Measurements from ENCODE around the gene MGAT5. TPM values are rescaled to one million over a fixed set of nuclear protein-coding genes. Genes with fewer than 3 reads are reported as not detected.

The MGAT5 gene
- total RNA-seq, 4 donors from 2014 or later: 34.1 to 47.5 (median 42.6) TPM

DNA sequence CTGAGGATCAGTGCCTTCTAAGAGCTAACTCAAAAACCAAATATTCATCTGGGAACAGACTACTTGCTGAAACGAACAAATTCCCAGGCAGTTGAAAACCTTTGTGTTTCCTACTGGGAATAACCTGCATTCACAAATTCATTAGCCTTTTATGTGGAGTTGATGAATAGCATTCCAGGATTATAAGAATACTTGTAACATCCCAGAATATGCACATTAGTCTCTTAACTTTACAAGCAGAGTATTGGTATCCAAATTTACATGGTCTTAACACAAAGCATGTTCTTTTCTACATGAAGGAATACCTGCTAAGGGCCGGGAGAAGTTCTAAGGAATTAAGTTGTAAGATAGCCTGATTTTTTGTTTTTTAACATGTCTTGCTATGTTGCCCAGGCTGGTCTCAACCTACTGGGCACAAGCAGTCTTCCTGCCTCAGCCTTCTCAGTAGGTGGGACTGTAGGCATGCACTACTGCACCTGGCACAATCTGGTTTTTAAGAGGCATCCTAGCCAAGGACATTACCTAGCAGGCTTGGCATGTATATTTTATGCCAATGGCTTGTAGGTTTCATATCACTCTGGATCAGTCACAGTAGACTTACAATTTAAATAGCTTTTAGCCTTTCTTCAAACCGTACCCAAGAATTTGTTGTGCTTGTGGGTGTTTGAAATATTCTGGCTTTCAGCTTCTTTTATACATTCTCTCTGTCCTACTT, 50.7 kb downstream of the MGAT5 start:
- no peaks in the 10 kb centered on the region for H3K27me3 ChIP-seq
- no peak overlapping the region for H3K27ac ChIP-seq
- TF ChIP-seq POLR2A (IDR thresholded peaks at IDR 0.05) (no peak), EP300 (IDR thresholded peaks at IDR 0.05) (no peak)
- TF ChIP-seq, protein P1, sequence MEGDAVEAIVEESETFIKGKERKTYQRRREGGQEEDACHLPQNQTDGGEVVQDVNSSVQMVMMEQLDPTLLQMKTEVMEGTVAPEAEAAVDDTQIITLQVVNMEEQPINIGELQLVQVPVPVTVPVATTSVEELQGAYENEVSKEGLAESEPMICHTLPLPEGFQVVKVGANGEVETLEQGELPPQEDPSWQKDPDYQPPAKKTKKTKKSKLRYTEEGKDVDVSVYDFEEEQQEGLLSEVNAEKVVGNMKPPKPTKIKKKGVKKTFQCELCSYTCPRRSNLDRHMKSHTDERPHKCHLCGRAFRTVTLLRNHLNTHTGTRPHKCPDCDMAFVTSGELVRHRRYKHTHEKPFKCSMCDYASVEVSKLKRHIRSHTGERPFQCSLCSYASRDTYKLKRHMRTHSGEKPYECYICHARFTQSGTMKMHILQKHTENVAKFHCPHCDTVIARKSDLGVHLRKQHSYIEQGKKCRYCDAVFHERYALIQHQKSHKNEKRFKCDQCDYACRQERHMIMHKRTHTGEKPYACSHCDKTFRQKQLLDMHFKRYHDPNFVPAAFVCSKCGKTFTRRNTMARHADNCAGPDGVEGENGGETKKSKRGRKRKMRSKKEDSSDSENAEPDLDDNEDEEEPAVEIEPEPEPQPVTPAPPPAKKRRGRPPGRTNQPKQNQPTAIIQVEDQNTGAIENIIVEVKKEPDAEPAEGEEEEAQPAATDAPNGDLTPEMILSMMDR (IDR thresholded peaks at IDR 0.05): no peak
- peaks cover 0 to 22% (median 9%) of the 10 kb centered on the region in 4 donors for H3K4me1 ChIP-seq
- DNase-seq (ENCODE audit: low spot score in 2 of 2): no peak
- WGBS, 2 donors: 51 to 82% methylated on average over 3 of the region's 3 CpGs
- H3K9me3 ChIP-seq: peaks cover 0 to 3% (median 0%) of the 10 kb centered on the region in 4 donors
- H3K4me3 ChIP-seq: no peak overlapping the region
- no peaks in the 10 kb centered on the region for H3K36me3 ChIP-seq

DNA sequence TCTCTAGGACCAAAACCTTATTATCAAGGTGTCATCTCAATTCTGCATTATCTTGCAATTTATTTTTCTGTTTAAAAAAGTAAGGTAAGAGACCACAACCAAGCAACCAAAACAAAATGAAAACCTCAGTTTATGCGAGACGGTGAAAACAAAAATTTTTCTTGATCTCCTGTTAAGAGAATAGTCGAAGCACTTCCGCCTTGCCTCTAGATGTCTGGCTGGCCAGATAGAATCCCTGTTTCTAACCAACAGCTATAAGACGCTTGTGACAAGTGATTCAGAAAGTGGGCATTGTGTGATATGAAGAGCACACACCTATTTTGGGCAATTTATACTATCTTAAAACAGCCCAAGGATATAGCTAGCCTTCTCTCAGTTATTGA, 51.2 kb downstream of the MGAT5 start:
- no peak for DNase-seq (ENCODE audit: low spot score in 2 of 2)
- no peak overlapping the region for H3K4me3 ChIP-seq
- H3K27me3 ChIP-seq: no peaks in the 10 kb centered on the region
- 94 to 95% methylated on average over 5 of the region's 5 CpGs for WGBS, 2 donors
- H3K9me3 ChIP-seq: peaks cover 0 to 3% (median 0%) of the 10 kb centered on the region in 4 donors
- H3K27ac ChIP-seq: no peak overlapping the region
- H3K36me3 ChIP-seq: no peaks in the 10 kb centered on the region
- TF ChIP-seq, protein P1 (IDR thresholded peaks at IDR 0.05): no peak
- TF ChIP-seq EP300 (IDR thresholded peaks at IDR 0.05): no peak
- TF ChIP-seq POLR2A (IDR thresholded peaks at IDR 0.05): no peak
- H3K4me1 ChIP-seq: peaks cover 0 to 22% (median 10%) of the 10 kb centered on the region in 4 donors

GRCh38 chr2:134306521-134306920, 52.6 kb downstream of the MGAT5 start:
- no peak for DNase-seq (ENCODE audit: low spot score in 2 of 2)
- Histone ChIP-seq H3K9me3 (peaks cover 0 to 3% (median 0%) of the 10 kb centered on the region in 4 donors), H3K27ac (no peak overlapping the region), H3K4me3 (no peak overlapping the region), H3K27me3 (no peaks in the 10 kb centered on the region), H3K36me3 (no peaks in the 10 kb centered on the region), H3K4me1 (peaks cover 0 to 17% (median 9%) of the 10 kb centered on the region in 4 donors)
- TF ChIP-seq POLR2A (IDR thresholded peaks at IDR 0.05) (no peak), EP300 (IDR thresholded peaks at IDR 0.05) (no peak)
- TF ChIP-seq, protein P1 (IDR thresholded peaks at IDR 0.05): no peak
- WGBS, 2 donors: 96% methylated on average over 2 of the region's 2 CpGs

GRCh38 chr2:134307334-134307733, 53.5 kb downstream of the MGAT5 start:
- peaks cover 0 to 3% (median 0%) of the 10 kb centered on the region in 4 donors for H3K9me3 ChIP-seq
- WGBS, 2 donors: 67% methylated on average over 5 of the region's 5 CpGs
- no peak overlapping the region for H3K27ac ChIP-seq
- no peak overlapping the region for H3K4me3 ChIP-seq
- H3K36me3 ChIP-seq: no peaks in the 10 kb centered on the region
- H3K4me1 ChIP-seq: peaks cover 0 to 12% (median 3%) of the 10 kb centered on the region in 4 donors
- no peaks in the 10 kb centered on the region for H3K27me3 ChIP-seq
- DNase-seq (ENCODE audit: low spot score in 2 of 2): no peak
- TF ChIP-seq POLR2A (IDR thresholded peaks at IDR 0.05): no peak
- TF ChIP-seq, protein P1 (IDR thresholded peaks at IDR 0.05): no peak
- no peak for TF ChIP-seq EP300 (IDR thresholded peaks at IDR 0.05)
